Measurements from ENCODE around the gene NEK11.

DNA sequence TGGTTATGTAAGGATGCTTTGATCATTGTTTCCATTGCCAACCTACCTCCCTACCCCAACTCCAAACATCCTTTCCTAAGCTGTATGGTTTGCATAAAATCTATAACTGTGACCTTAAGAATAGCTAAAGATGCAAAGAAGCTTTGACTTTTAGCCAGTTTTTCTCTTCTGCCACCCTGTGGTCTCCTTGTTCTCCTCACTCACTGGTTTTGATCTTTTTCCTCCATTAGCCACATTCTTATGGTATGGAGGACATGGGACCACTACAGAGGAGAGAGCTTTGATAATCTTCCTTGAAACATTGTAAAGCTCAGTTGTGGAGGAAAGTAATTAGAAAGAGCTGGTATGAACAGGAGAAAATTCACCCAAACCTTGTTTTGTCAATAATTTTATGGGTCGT is 115.9 kb downstream of the NEK11 start:
- TF ChIP-seq, protein P1, sequence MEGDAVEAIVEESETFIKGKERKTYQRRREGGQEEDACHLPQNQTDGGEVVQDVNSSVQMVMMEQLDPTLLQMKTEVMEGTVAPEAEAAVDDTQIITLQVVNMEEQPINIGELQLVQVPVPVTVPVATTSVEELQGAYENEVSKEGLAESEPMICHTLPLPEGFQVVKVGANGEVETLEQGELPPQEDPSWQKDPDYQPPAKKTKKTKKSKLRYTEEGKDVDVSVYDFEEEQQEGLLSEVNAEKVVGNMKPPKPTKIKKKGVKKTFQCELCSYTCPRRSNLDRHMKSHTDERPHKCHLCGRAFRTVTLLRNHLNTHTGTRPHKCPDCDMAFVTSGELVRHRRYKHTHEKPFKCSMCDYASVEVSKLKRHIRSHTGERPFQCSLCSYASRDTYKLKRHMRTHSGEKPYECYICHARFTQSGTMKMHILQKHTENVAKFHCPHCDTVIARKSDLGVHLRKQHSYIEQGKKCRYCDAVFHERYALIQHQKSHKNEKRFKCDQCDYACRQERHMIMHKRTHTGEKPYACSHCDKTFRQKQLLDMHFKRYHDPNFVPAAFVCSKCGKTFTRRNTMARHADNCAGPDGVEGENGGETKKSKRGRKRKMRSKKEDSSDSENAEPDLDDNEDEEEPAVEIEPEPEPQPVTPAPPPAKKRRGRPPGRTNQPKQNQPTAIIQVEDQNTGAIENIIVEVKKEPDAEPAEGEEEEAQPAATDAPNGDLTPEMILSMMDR (optimal IDR thresholded peaks at IDR 0.05 in 1 of 3, IDR thresholded peaks at IDR 0.05 in 1 of 3, conservative IDR thresholded peaks at IDR 0.05 in 1 of 3; ENCODE audit: extremely low read depth in 1 of 3, insufficient read depth in 2 of 3, low read length in 3 of 3): no peak
- no peak for TF ChIP-seq EZH2 (IDR thresholded peaks at IDR 0.05; ENCODE audit: low read length)

Data from keratinocyte (primary cell).